HG03159 (cell line): ENCODE results near the gene GLYATL3.
"Not testable (repeated sequence)": the region's sequence is repeated elsewhere in the genome, so short reads cannot be mapped to it uniquely, and the experiment has no call there.

Experiments
- ATAC-seq: cut with Tn5 transposase; IDR thresholded peaks from one replicate; pipeline ENCODE4 v1.9.1; 2021; ENCODE audit warnings: mild to moderate bottlenecking, moderate library complexity; ENCODE audit not compliant: unreplicated experiment

GLYATL3 gene

GRCh38 chr6:49499623-49500022 lies at the start of gene GLYATL3:
Gene GLYATL3 (plus strand): TSS chr6:49499923. CDS start chr6:49511991, 12,068 bp downstream.
- no peak for ATAC-seq

- ATAC-seq = no peak
Observed at GRCh38 chr6:49453221-49453620, 46.5 kb upstream of the GLYATL3 start.

- peak; percentile 67 for ATAC-seq
Observed at GRCh38 chr6:49454787-49455709, 44.7 kb upstream of the GLYATL3 start.

- ATAC-seq = no peak
Observed at GRCh38 chr6:49457771-49458170, 42.0 kb upstream of the GLYATL3 start.

- no peak for ATAC-seq
Observed at GRCh38 chr6:49462071-49462470, 37.7 kb upstream of the GLYATL3 start.

- peak; percentile 12 for ATAC-seq
Observed at GRCh38 chr6:49462599-49462926, 37.2 kb upstream of the GLYATL3 start.

- ATAC-seq = peak; percentile 98
Observed at GRCh38 chr6:49462927-49463611, 36.7 kb upstream of the GLYATL3 start, which contains the start of the genes CENPQ and MMUT. Gene CENPQ (plus strand): TSS chr6:49463370. CDS start chr6:49470177, 6,807 bp downstream. Gene MMUT (minus strand): TSS chr6:49463253. CDS start chr6:49459466, 3,787 bp downstream.

GRCh38 chr6:49463612-49463967 lies 36.1 kb upstream of the GLYATL3 start:
- peak; percentile 5 for ATAC-seq

- no peak for ATAC-seq
Observed at GRCh38 chr6:49464691-49465090, 35.0 kb upstream of the GLYATL3 start.

GRCh38 chr6:49468042-49468441 lies 31.7 kb upstream of the GLYATL3 start:
- no peak for ATAC-seq

- not testable (repeated sequence) for ATAC-seq
Observed at GRCh38 chr6:49476564-49476963, 23.2 kb upstream of the GLYATL3 start.

GRCh38 chr6:49479308-49479970 lies 20.3 kb upstream of the GLYATL3 start:
- no peak for ATAC-seq

GRCh38 chr6:49481846-49482245 lies 17.9 kb upstream of the GLYATL3 start:
- ATAC-seq = not testable (repeated sequence)

GRCh38 chr6:49483380-49483779 lies 16.3 kb upstream of the GLYATL3 start:
- ATAC-seq = not testable (repeated sequence)

- ATAC-seq = no peak
Observed at GRCh38 chr6:49490633-49491032, 9.1 kb upstream of the GLYATL3 start.

- ATAC-seq = no peak
Observed at GRCh38 chr6:49497304-49497703, 2.4 kb upstream of the GLYATL3 start.

- ATAC-seq = no peak
Observed at GRCh38 chr6:49499126-49499525, 597 bp upstream of the GLYATL3 start.

GRCh38 chr6:49504666-49505065 lies 4.9 kb downstream of the GLYATL3 start:
- no peak for ATAC-seq

GRCh38 chr6:49506569-49507111 lies 6.9 kb downstream of the GLYATL3 start:
- ATAC-seq = no peak

- no peak for ATAC-seq
Observed at GRCh38 chr6:49509342-49509741, 9.6 kb downstream of the GLYATL3 start.
